GM12872 (cell line): ENCODE measurements around the gene KPNA4.

Source experiments
- TF ChIP-seq, protein P1 (sequence below): IDR thresholded peaks from 3 replicates; pipeline ENCODE4 v1.5.1; 2011; ENCODE audit warnings: low read depth, mild to moderate bottlenecking, low read length, moderate library complexity; ENCODE audit not compliant: insufficient read depth

The KPNA4 gene

DNA sequence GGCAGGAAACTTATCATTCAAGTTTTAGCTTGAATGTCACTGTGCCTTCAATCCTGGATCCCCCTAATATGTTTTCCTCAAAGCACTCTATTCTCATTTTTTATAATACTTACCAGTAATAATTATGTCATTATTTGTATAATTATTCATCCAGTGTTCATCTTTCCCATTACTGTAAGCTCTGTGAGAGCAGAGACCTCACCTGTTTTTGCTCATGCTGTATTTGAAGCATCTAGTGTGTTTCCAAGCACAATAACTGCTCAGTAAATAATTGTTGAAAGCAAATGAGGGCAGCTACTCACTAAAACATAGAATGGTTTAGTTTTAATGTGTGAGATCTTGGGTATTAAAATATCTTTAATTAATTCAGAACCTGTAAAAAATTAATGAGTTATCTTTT is 36.9 kb upstream of the KPNA4 start:
- TF ChIP-seq, protein P1, sequence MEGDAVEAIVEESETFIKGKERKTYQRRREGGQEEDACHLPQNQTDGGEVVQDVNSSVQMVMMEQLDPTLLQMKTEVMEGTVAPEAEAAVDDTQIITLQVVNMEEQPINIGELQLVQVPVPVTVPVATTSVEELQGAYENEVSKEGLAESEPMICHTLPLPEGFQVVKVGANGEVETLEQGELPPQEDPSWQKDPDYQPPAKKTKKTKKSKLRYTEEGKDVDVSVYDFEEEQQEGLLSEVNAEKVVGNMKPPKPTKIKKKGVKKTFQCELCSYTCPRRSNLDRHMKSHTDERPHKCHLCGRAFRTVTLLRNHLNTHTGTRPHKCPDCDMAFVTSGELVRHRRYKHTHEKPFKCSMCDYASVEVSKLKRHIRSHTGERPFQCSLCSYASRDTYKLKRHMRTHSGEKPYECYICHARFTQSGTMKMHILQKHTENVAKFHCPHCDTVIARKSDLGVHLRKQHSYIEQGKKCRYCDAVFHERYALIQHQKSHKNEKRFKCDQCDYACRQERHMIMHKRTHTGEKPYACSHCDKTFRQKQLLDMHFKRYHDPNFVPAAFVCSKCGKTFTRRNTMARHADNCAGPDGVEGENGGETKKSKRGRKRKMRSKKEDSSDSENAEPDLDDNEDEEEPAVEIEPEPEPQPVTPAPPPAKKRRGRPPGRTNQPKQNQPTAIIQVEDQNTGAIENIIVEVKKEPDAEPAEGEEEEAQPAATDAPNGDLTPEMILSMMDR: no peak

DNA sequence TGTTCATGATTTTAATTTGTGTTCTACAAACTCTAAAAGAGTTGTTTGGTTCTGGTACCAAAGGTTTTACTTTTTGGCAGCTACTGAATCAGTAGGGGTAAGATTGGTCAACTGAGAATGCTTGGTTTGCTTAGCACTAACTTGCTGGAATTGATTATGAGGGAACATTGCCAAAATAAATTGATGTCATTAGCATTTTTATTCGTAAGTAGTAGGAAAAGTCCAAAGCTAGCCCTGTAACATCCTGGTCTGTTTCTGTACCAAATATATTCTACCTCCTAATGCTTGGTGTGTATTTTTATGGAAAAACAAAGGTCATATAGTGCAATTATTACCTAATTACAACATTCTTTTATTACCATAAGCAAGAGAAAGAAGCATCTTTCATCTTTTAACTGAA is 35.9 kb upstream of the KPNA4 start:
- TF ChIP-seq, protein P1: no peak

DNA sequence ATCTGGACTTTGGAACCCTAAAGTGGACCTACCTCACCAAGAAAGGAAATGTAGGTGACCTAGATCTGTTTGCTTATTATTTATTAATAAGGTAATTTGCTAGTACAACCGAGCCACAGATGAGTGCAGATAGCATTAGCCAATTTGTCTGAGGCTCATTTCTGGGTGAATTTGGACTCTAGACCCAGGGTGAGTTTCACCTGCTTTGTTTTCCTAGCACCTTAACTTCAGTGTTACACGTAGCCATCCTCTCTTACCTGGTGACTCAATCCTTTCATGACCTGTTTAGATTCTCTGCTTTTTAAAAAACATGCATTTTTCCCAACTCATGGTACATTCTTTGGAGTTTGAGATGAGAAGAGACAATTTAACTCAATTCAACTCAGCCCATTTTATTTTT is 33.5 kb upstream of the KPNA4 start:
- TF ChIP-seq, protein P1: no peak

DNA sequence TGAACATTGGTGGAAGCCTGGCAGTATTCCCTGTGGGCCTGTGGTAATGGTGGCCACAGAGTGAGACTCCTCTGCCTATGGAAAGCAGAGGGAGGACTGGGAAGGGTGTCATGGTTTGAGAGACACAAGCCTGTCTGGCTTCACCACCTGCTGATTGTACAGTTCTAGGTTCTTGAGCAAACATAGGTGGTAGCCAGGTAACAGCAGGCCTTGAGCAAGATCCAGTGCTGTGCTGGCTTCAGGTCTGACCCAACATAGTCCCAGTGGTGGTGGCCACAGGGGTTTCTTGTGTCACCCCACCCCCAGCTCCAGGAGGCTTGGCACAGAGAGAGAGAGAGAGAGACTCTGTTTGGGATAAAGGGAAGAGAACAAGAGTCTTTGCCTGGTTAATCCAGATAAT is 22.7 kb upstream of the KPNA4 start:
- TF ChIP-seq, protein P1: no peak

DNA sequence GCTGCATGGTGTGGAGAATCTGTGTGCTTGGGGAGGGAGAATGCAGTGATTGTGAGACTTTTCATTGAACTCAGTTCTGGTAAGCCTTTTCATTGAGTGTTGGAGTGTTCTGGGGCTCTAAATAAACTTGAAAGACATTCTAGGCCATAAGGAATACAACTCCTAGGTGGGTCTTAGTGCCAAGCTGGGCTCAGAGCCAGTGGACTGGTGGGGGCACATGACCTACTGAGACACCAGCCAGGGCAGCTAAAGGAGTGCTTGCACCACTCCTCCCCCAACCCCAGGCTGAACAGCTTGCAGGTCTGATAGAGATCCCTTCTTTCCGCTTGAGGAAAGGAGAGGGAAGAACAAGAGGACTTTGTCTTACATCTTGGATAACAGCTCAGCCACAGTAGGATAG is 21.7 kb upstream of the KPNA4 start:
- TF ChIP-seq, protein P1: no peak

DNA sequence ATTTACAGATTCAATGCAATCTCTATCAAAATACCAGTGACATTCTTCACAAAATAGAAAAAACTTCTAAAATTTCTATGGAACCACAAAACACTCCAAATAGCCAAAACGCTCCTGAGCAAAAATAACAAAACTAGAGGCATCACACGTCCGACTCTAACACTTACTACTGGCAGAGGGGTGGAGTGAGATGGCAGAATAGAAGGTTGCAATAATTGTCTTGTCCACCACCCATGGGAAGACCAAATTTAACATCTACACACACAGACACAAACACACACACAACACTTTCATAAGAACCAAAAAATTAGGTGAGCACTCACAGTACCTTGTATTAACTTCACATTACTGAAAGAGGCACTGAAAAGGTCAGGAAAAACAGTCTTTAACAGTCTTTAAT is 21.3 kb upstream of the KPNA4 start:
- TF ChIP-seq, protein P1: no peak

DNA sequence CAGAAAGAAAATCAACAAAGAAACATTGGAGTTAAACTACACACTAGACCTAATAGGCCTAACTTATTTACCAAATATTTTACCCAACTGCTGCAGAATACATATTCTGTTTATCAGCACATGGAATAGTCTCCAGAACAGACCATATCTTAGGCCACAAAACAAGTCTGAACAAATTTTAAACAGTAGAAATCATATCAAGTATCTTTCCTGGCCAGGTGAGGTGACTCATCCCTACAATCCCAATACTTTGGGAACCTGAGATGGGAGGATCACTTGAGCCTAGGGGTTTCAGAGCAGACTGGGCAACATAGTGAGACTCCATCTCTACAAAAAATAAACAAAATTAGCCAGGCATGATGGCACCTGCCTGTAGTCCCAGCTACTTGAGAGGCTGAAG is 18.1 kb upstream of the KPNA4 start:
- TF ChIP-seq, protein P1: no peak

DNA sequence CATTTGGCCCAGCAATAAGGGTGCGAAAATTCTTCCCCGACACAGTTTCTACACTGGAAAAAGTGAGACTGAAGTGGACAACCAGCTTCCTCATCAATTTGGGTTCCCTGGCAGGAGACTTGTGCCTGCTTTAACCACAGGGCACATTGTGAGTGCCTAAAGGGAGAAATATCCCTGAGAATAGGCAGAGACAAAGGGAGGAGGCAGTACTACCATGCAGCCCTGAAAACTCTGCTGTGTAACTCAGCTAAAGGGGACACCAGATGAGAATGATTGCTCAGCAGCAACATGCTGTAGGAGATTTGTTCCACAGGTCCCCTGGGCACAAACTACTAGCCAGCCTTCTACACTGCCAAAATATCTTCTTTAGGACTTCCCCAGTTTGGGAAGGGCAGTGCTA is 15.6 kb upstream of the KPNA4 start:
- TF ChIP-seq, protein P1: no peak
